Gastrocnemius medialis (tissue), 4 donors: ENCODE measurements around the gene LHPP. TPM values are rescaled to one million over a fixed set of nuclear protein-coding genes. Genes with fewer than 3 reads are reported as not detected.

Experiments
- ATAC-seq, 2 donors: fragments of 150-250 bp; one replicate each; pipeline ENCODE4 v1.9.1; 2016
- DNase-seq, 2 donors: peaks; one replicate each; pipeline ENCODE4 v3.0.0-alpha.2; 2019
- H3K27ac ChIP-seq, 4 donors: fragments of 200-600 bp; sonication (generic); 1 replicate in 1 of 4; 2 replicates in 3 of 4; pipeline ENCODE4 v1.5.1; 2016 to 2018; ENCODE audit warnings: mild to moderate bottlenecking in 2 of 4, moderate library complexity in 1 of 4
- H3K27me3 ChIP-seq, 3 donors: fragments of 200-600 bp; sonication (generic) in 2 of 3; 1 replicate in 1 of 3; 2 replicates in 2 of 3; pipeline versions ENCODE4 v1.5.1 to v1.6.0; 2016 to 2019; ENCODE audit warnings: mild to moderate bottlenecking in 1 of 3, moderate library complexity in 1 of 3
- H3K36me3 ChIP-seq, 2 donors: fragments of 200-600 bp; sonication (generic) in 1 of 2; one replicate each; pipeline ENCODE4 v1.5.1; 2017 to 2018
- H3K4me1 ChIP-seq, 2 donors: fragments of 200-600 bp; sonication (generic) in 1 of 2; one replicate each; pipeline ENCODE4 v1.5.1; 2016 to 2017; ENCODE audit warnings: mild to moderate bottlenecking in 2 of 2
- H3K4me3 ChIP-seq, 4 donors: fragments of 200-600 bp; sonication (generic) in 3 of 4; 1 replicate in 1 of 4; 2 replicates in 3 of 4; pipeline ENCODE4 v1.5.1; 2016 to 2019; ENCODE audit warnings: mild to moderate bottlenecking in 2 of 4
- H3K9me3 ChIP-seq, 3 donors: fragments of 200-600 bp; sonication (generic) in 2 of 3; 1 replicate in 1 of 3; 2 replicates in 2 of 3; pipeline ENCODE4 v1.5.1; 2016 to 2019
- POLR2A ChIP-seq, 2 donors: fragments of 450-650 bp; IDR thresholded peaks; one replicate each; pipeline ENCODE4 v1.6.1; 2017; ENCODE audit warnings: antibody characterized with exemption in 2 of 2, mild to moderate bottlenecking in 2 of 2, moderate library complexity in 2 of 2
- in situ Hi-C, 4 donors: fragments of 200-750 bp; cut with MboI; loops; one replicate each; pipeline versions ENCODE4 v1.15.0 to v1.8.0; 2017; ENCODE audit warnings: low sequenced_read_pairs in 4 of 4
- intact Hi-C: fragments of 100-400 bp; cut with DNase I; formaldehyde crosslinking; loops from one replicate; pipeline ENCODE4 v1.15.1; 2023; ENCODE audit warnings: low total_unique reads
- total RNA-seq, 4 donors: library from RNA; depleted of rRNA; stranded (reverse); fragments of >200 nt; gene quantifications; one replicate each; pipeline versions ENCODE4 v1.1.0 to v1.2.3, GENCODE V29; 2016
- TF ChIP-seq, protein P1 (sequence below), 5 experiments: fragments of 450-650 bp in 3 of 5; fragments of 200-600 bp in 2 of 5; sonication (generic) in 2 of 5; IDR thresholded peaks in 4 of 5; conservative IDR thresholded peaks in 1 of 5; 1 replicate in 4 of 5; 2 replicates in 1 of 5; pipeline ENCODE4 v1.5.1; 2016 to 2019; ENCODE audit warnings: antibody characterized with exemption in 5 of 5, mild to moderate bottlenecking in 3 of 5, moderate library complexity in 3 of 5

Gene LHPP
- total RNA-seq, 4 donors from 2014 or later = 4.9 to 16.0 (median 12.2) TPM

DNA sequence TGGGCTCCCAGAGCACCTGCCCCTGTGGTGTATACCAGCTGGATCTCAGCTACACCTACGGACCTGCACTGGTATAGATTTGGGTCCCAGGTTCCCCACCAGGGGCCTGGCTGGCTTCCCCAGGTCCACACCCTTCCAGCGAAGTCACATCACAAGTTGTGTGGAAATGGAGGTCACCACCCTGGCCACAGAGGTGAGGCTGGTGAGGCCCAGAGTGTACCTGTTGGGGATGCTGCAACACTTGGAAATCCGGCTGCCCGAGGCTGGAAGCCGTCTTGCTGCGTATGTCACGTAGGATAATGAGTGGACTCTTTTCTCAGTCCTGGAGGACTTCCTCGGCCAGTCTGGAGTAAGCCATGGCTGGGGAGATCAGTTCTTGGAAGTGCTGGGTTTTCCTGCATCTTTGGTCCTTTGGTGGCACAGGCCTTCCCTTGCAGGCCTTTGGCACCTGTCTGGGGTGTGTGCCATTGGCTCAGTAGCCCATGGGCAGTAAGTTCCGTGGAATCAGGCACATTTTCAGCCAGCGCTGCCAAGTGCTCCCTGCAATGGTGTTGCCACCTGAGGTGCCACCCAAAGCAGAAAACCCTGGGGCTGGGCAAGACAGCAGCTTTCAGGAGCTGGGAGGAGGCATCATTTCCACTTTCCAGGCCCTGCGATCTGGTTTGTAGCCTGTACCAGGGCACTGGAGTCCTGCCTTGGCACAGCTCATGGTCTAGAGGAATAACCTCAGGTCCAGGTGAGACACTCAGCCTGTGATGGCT is 97.9 kb downstream of the LHPP start:
- Histone ChIP-seq H3K9me3 (no peaks in the 10 kb centered on the region), H3K4me3 (peak overlapping the region in 1 of 4 donors; percentile 14), H3K36me3 (no peaks in the 10 kb centered on the region), H3K27ac (peak overlapping the region; percentile 94 to 99 (median 95)), H3K4me1 (peaks cover 45 to 61% of the 10 kb centered on the region in 2 donors), H3K27me3 (no peaks in the 10 kb centered on the region)
- TF ChIP-seq, protein P1, sequence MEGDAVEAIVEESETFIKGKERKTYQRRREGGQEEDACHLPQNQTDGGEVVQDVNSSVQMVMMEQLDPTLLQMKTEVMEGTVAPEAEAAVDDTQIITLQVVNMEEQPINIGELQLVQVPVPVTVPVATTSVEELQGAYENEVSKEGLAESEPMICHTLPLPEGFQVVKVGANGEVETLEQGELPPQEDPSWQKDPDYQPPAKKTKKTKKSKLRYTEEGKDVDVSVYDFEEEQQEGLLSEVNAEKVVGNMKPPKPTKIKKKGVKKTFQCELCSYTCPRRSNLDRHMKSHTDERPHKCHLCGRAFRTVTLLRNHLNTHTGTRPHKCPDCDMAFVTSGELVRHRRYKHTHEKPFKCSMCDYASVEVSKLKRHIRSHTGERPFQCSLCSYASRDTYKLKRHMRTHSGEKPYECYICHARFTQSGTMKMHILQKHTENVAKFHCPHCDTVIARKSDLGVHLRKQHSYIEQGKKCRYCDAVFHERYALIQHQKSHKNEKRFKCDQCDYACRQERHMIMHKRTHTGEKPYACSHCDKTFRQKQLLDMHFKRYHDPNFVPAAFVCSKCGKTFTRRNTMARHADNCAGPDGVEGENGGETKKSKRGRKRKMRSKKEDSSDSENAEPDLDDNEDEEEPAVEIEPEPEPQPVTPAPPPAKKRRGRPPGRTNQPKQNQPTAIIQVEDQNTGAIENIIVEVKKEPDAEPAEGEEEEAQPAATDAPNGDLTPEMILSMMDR (IDR thresholded peaks at IDR 0.05 in 4 of 5, conservative IDR thresholded peaks at IDR 0.05 in 1 of 5) = no peak
- TF ChIP-seq POLR2A (IDR thresholded peaks at IDR 0.05) = no peak
- DNase-seq = peak in 1 of 2 donors; percentile 60
- intact Hi-C loops = loop anchor here (2.0 to 5.0 kb wide), 3 partner anchors 13 to 185 kb away; partner anchors contain the start of gene FAM53B
- peak in 1 of 2 donors; percentile 45 for ATAC-seq
- in situ Hi-C loops = no loop called here

DNA sequence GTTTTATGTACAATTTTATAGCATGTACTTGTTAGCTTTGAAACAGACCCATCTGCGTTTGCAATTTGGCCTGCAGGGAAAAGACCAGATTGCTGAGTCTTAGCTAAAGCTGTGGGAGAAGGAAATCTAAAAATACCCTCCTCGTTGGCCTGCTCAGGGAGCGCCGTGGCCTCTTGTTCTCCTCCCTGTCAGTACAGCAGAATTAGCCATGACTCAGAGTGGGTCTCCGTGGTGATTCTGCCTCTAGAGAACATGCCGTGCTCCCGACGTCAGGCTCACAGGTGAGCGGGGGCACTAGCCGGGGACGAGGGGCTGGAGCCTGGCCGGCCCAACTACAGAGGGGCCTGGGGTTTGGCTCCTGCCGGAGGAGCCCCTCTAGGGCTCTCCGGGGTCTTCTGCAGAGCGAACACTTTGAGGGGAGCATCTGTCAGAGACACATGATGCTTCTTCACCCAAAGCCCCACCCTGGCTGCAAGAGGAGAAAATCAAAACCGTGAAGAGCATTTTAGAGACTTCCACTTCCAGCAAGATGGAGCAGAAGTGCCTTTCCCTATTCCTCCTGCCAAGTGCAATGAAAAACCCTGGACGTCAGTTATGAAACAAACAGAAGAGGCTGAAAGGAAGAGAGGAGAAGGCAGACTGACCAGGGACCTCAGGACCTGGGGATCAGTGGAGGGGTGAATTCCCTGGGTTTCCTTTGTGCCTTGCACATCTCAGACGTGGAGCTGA is 98.9 kb downstream of the LHPP start:
- H3K36me3 ChIP-seq = no peaks in the 10 kb centered on the region
- peaks cover 50 to 68% of the 10 kb centered on the region in 2 donors for H3K4me1 ChIP-seq
- no peaks in the 10 kb centered on the region for H3K9me3 ChIP-seq
- peak overlapping the region; percentile 94 to 99 (median 95) for H3K27ac ChIP-seq
- ATAC-seq (peak; percentile 85 to 93), DNase-seq (peak; percentile 87 to 93)
- H3K4me3 ChIP-seq = peak overlapping the region in 2 of 4 donors; percentile 18 to 25
- in situ Hi-C loops = no loop called here
- H3K27me3 ChIP-seq = no peaks in the 10 kb centered on the region
- peak; percentile 29 to 68 for TF ChIP-seq POLR2A (IDR thresholded peaks at IDR 0.05)
- TF ChIP-seq, protein P1 (IDR thresholded peaks at IDR 0.05 in 4 of 5, conservative IDR thresholded peaks at IDR 0.05 in 1 of 5) = no peak
- intact Hi-C loops = loop anchor here (2.0 to 5.0 kb wide), 3 partner anchors 14 to 184 kb away; partner anchors contain the start of gene FAM53B

DNA sequence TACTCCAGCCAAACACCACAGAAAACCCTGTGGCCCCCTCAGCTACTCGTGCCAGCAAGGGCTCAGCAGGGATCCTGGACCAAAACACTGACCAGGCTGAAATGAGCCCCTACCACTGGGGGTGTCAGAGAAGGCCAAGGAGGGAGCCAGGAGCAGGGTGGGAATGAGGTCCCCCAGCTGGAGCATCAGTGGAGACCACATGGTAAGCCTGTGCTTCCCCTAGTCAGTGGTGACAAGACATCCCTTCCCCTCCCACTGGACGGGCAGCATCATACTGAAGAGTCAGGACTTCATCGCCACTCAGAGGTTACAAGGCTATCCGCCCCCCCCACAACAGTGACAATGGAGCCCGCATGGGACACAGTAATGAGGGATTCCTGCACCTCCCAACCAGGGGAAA is 99.6 kb downstream of the LHPP start:
- in situ Hi-C loops = no loop called here
- H3K4me3 ChIP-seq = peak overlapping the region in 1 of 4 donors; percentile 18
- no peaks in the 10 kb centered on the region for H3K9me3 ChIP-seq
- ATAC-seq = no peak
- peak overlapping the region; percentile 94 to 99 (median 95) for H3K27ac ChIP-seq
- H3K36me3 ChIP-seq = no peaks in the 10 kb centered on the region
- intact Hi-C loops = loop anchor here (2.0 to 5.0 kb wide), 3 partner anchors 14 to 184 kb away; partner anchors contain the start of gene FAM53B
- no peaks in the 10 kb centered on the region for H3K27me3 ChIP-seq
- TF ChIP-seq, protein P1 (IDR thresholded peaks at IDR 0.05 in 4 of 5, conservative IDR thresholded peaks at IDR 0.05 in 1 of 5) = no peak
- TF ChIP-seq POLR2A (IDR thresholded peaks at IDR 0.05) = no peak
- DNase-seq = peak in 1 of 2 donors; percentile 45
- H3K4me1 ChIP-seq = peaks cover 57 to 75% of the 10 kb centered on the region in 2 donors

DNA sequence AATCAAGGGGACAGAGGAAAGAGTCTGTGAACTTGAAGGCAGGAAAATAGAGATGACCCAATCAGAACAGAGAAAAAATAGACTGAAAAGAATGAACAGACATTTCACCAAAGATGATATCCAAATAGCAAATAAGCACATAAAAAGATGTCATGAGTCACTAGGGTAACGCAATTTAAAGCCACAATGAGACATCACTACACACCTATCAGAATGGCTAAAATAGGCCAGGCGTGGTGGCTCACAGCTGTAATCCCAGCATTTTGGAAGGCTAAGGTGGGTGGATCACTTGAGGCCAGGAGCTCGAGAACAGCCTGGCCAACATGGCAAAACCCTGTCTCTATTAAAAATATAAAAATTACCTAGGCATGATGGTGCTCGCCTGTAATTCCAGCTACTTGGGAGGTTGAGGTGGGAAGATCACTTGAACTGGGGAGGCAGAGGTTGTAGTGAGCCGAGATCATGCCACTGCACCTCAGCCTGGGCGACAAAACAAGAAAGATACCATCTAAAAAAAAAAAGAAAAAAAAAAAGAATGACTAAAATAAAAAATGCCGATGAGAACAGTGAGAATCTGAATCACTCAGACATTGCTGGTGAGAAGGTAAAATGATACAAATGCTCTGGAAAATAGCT is 100.9 kb downstream of the LHPP start:
- in situ Hi-C loops = no loop called here
- Histone ChIP-seq H3K4me1 (peaks cover 62 to 75% of the 10 kb centered on the region in 2 donors), H3K27me3 (no peaks in the 10 kb centered on the region), H3K4me3 (no peak overlapping the region), H3K27ac (peak overlapping the region; percentile 94 to 99 (median 95)), H3K9me3 (no peaks in the 10 kb centered on the region), H3K36me3 (no peaks in the 10 kb centered on the region)
- DNase-seq (no peak), ATAC-seq (no peak)
- TF ChIP-seq, protein P1 (IDR thresholded peaks at IDR 0.05 in 4 of 5, conservative IDR thresholded peaks at IDR 0.05 in 1 of 5) = no peak
- TF ChIP-seq POLR2A (IDR thresholded peaks at IDR 0.05) = no peak
- intact Hi-C loops = loop anchor here (5.0 kb wide), 1 partner anchor 125 kb away; no protein-coding TSS in a partner anchor
